Measurements from ENCODE around the gene CAPN12. TPM values are rescaled to one million over a fixed set of nuclear protein-coding genes. Genes with fewer than 3 reads are reported as not detected.

Gene CAPN12
- total and polyA plus RNA-seq, 12 donors = 0.15 to 3.6 (median 0.63) TPM

DNA sequence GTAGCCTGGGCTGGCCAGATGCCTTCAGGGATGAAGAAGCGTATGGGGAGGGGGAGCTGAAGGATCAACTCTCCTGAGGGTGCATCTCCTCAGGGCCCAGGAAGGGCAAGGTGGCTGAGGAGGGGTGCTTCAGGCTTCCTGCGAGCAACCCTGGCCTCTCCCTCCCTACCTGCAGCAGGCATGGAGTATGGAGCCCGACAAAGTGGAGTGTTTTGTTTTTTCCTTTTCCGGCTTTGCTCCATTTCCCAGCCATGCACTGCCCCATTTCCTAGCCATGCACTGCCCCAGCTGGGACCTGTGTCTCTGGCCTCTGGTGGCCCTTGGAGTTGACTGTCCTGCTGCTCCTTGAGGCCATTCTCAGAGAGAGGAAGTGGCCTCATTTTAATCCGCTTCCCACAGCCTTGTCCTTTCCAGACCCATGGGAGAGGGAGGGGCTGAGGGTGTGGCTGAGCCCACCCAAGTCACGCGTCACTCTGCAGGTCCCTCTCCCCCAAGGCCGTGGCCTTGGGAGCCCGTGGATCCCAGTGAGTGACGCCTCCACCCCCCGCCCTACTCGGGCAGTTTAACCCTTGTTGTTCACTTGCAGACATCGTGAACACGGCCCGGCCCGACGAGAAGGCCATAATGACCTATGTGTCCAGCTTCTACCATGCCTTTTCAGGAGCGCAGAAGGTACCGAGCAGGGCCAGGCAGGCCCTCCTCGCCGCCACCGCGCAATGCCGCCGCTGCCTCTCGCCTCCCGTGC, 34.4 kb downstream of the CAPN12 start:
- WGBS, 2 donors = 57 to 60% methylated on average over 27 of the region's 27 CpGs
- Histone ChIP-seq H3K9me3 (no peaks in the 10 kb centered on the region), H3K4me1 (peaks cover 89 to 100% (median 100%) of the 10 kb centered on the region in 9 donors), H3K36me3 (peaks cover 0 to 100% (median 71%) of the 10 kb centered on the region in 9 donors), H3K27me3 (no peaks in the 10 kb centered on the region), H3K4me3 (no peak overlapping the region), H3K27ac (peak overlapping the region; percentile 70 to 93 (median 84))
- ATAC-seq (peak in 6 of 8 donors; percentile 1 to 20 (median 2)), DNase-seq (no peak)
- TF ChIP-seq, protein P1, sequence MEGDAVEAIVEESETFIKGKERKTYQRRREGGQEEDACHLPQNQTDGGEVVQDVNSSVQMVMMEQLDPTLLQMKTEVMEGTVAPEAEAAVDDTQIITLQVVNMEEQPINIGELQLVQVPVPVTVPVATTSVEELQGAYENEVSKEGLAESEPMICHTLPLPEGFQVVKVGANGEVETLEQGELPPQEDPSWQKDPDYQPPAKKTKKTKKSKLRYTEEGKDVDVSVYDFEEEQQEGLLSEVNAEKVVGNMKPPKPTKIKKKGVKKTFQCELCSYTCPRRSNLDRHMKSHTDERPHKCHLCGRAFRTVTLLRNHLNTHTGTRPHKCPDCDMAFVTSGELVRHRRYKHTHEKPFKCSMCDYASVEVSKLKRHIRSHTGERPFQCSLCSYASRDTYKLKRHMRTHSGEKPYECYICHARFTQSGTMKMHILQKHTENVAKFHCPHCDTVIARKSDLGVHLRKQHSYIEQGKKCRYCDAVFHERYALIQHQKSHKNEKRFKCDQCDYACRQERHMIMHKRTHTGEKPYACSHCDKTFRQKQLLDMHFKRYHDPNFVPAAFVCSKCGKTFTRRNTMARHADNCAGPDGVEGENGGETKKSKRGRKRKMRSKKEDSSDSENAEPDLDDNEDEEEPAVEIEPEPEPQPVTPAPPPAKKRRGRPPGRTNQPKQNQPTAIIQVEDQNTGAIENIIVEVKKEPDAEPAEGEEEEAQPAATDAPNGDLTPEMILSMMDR (IDR thresholded peaks at IDR 0.05) = no peak
- intact Hi-C loops (cut with DNase I) = loop anchor here in 7 of 10 donors (5.0 kb wide), 4 partner anchors 43 to 63 kb away; partner anchors contain the start of gene ACTN4 (in 2 of the 7)

DNA sequence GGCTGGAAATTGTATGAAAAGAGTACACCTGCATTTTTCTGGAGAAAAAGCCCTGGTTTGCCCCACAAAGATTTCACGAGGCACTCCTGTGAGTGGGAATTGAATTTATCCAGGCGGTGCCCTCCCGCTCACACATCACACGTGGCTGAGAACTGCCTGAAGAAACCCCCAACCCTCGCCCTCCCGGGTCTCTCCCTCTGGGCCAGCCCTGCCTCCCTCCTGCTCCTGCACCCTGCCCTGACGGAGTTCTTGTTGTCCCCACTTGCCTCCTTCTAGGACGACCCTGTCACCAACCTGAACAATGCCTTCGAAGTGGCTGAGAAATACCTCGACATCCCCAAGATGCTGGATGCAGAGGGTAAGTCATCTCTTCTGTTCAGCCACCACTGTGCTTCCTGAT, 35.2 kb downstream of the CAPN12 start:
- Histone ChIP-seq H3K27ac (peak overlapping the region; percentile 70 to 93 (median 84)), H3K27me3 (no peaks in the 10 kb centered on the region), H3K36me3 (peaks cover 0 to 100% (median 70%) of the 10 kb centered on the region in 9 donors), H3K4me3 (no peak overlapping the region), H3K9me3 (no peaks in the 10 kb centered on the region), H3K4me1 (peaks cover 86 to 100% (median 100%) of the 10 kb centered on the region in 9 donors)
- TF ChIP-seq, protein P1 (IDR thresholded peaks at IDR 0.05) = no peak
- whole genome bisulfite sequencing, 2 donors = 76 to 79% methylated on average over 10 of the region's 10 CpGs
- intact Hi-C loops (cut with DNase I) = loop anchor here in 5 of 10 donors (5.0 kb wide), 4 partner anchors 42 to 62 kb away; partner anchors contain the start of gene ACTN4 (in 2 of the 5)
- no peak for ATAC-seq
- DNase-seq = no peak

DNA sequence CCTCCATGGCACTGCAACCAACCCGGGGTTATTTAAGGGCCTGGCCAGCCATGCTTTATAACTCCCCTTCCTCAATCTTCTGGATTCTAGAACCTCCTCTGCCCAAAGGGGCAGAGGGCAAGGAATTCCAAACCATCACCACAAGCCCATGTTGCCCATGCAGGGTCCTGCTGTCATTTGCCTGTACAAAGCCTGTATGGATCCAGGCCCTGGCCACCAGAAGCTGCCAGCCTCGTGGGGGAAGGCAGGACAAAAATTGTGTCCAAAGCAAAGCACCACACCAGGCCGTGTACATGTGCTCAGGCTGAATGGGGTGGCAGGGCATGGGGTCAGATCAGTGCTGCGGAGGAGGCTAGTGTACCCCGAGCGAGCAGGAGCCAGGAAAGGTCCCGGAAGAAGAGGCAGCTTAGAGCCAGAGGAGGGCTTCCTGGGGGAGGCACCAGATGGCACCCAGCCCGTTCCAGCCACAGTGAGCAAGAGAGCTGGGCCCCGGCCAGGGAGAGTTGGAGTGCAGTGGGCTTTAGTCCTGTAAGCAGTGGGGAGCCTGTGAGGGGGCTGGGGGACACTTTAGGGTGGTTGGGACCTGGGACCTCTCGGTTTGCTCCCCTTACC, 35.8 kb downstream of the CAPN12 start:
- peaks cover 0 to 100% (median 76%) of the 10 kb centered on the region in 9 donors for H3K36me3 ChIP-seq
- H3K4me3 ChIP-seq = no peak overlapping the region
- ATAC-seq (no peak), DNase-seq (no peak)
- TF ChIP-seq, protein P1 (IDR thresholded peaks at IDR 0.05) = no peak
- 56 to 66% methylated on average over 10 of the region's 10 CpGs for WGBS, 2 donors
- H3K27me3 ChIP-seq = no peaks in the 10 kb centered on the region
- no peaks in the 10 kb centered on the region for H3K9me3 ChIP-seq
- intact Hi-C loops (cut with DNase I) = loop anchor here in 5 of 10 donors (5.0 kb wide), 4 partner anchors 41 to 61 kb away; partner anchors contain the start of gene ACTN4 (in 2 of the 5)
- peak overlapping the region; percentile 70 to 93 (median 84) for H3K27ac ChIP-seq
- H3K4me1 ChIP-seq = peaks cover 81 to 100% (median 96%) of the 10 kb centered on the region in 9 donors

DNA sequence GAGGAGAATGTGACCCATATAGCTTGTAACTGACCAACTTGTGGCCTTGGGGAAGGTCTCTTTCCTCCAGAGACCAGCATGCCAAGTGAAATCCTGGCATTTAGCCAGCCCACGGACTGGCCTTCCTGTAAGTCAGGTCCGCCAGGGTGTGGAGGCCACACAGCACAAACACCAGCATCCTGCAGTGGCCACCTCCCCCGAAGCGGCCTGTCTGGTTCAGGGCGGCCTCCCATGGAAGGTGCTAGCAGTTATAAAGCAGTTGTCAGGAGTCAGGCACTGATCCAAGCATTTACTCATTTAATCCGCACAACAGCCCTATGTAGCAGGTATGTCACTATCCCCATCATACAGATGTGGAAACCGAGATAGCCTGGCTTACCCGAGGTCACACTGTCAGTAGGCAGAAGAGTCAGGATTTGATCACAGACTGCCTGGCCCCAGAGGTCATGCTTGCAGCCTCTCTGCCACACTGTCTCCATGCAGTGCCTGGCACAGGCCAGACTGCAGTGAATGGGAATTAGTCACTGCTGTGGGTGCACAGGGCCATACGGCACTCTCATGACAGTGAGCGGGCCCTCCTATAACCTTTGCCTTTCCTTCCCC, 36.7 kb downstream of the CAPN12 start:
- TF ChIP-seq, protein P1 (IDR thresholded peaks at IDR 0.05) = peak in 3 of 9 donors; percentile 4 to 33 (median 24)
- H3K4me3 ChIP-seq = no peak overlapping the region
- peak; percentile 76 to 84 for DNase-seq
- peak overlapping the region; percentile 70 to 93 (median 84) for H3K27ac ChIP-seq
- no peaks in the 10 kb centered on the region for H3K27me3 ChIP-seq
- ATAC-seq = peak in 7 of 8 donors; percentile 38 to 69 (median 58)
- 35 to 36% methylated on average over 10 of the region's 10 CpGs for WGBS, 2 donors
- peaks cover 73 to 96% (median 89%) of the 10 kb centered on the region in 9 donors for H3K4me1 ChIP-seq
- H3K36me3 ChIP-seq = peaks cover 0 to 100% (median 78%) of the 10 kb centered on the region in 9 donors
- no peaks in the 10 kb centered on the region for H3K9me3 ChIP-seq
- intact Hi-C loops (cut with DNase I) = loop anchor here in 5 of 10 donors (5.0 kb wide), 4 partner anchors 40 to 60 kb away; partner anchors contain the start of gene ACTN4 (in 2 of the 5)

All from heart right ventricle (tissue), 16 donors.